A549 (cell line): ENCODE data around the gene ALDH1A1. TPM values are rescaled to one million over a fixed set of nuclear protein-coding genes. Genes with fewer than 3 reads are reported as not detected.
A peak's percentile ranks its signal among the peaks of the same experiment; 100 is the strongest.

Experiments
- ATAC-seq, 2 experiments: fragments of 200-7000 bp in 1 of 2; fragments of >200 bp in 1 of 2; cut with Nextera tagmentation in 1 of 2; cut with Tn5 transposase in 1 of 2; 3 replicates each; pipeline versions ENCODE4 v1.8.0 to v1.9.1; 2018 to 2020; ENCODE audit warnings: mild to moderate bottlenecking in 1 of 2, moderate library complexity in 1 of 2
- CTCF ChIA-PET: fragments of 300-600 bp; sonication (Branson Sonifier 250); formaldehyde crosslinking; extraction: SDS; loops from one replicate; lab custom pipeline; 2021; ENCODE audit warnings: antibody characterized with exemption, inconsistent platforms; lab: Yijun Ruan, JAX
- POLR2A ChIA-PET: fragments of 350-600 bp; formaldehyde crosslinking; extraction: SDS; loops from one replicate; lab custom pipeline; 2021; ENCODE audit warnings: antibody characterized with exemption, inconsistent platforms; lab: Yijun Ruan, JAX
- DNase-seq, 2 experiments: peaks; one replicate each; pipeline versions ENCODE4 v3.0.0 to v3.0.0-alpha.2; 2011 to 2016; ENCODE audit warnings: low read depth in 1 of 2, low spot score in 1 of 2
- FAIRE-seq: peaks from 2 replicates; lab custom pipeline; 2011; peaks lifted over from hg19 to GRCh38; lab: Jason Lieb, UNC
- H3K27ac ChIP-seq, 2 experiments: fragments of >200 bp; sonication (Bioruptor Twin); formaldehyde crosslinking; 3 replicates each; pipeline ENCODE4 v1.5.1; 2016 to 2017
- H3K4me1 ChIP-seq: fragments of >200 bp; sonication (Bioruptor Twin); formaldehyde crosslinking; 3 replicates; pipeline ENCODE4 v1.6.1; 2016
- H3K4me2 ChIP-seq: fragments of >200 bp; sonication (Bioruptor Twin); formaldehyde crosslinking; 3 replicates; pipeline ENCODE4 v1.6.1; 2016
- H3K4me3 ChIP-seq: fragments of >200 bp; sonication (Bioruptor Twin); formaldehyde crosslinking; 3 replicates; pipeline ENCODE4 v1.5.1; 2016
- H3K9me3 ChIP-seq: fragments of >200 bp; sonication (Bioruptor Twin); formaldehyde crosslinking; 3 replicates; pipeline ENCODE4 v1.6.1; 2016
- BHLHE40 ChIP-seq: IDR thresholded peaks from 2 replicates; pipeline ENCODE4 v1.6.1; 2012; ENCODE audit warnings: low read depth, low read length, inconsistent platforms
- CBX2 ChIP-seq: fragments of 200-600 bp; sonication (generic); IDR thresholded peaks from 2 replicates; pipeline ENCODE4 v1.6.1; 2016; ENCODE audit warnings: low read depth, mild to moderate bottlenecking, borderline replicate concordance
- CBX8 ChIP-seq: fragments of 200-600 bp; sonication (generic); IDR thresholded peaks from 2 replicates; pipeline ENCODE4 v1.6.1; 2016
- CEBPB ChIP-seq, 2 experiments: fragments of >200 bp in 1 of 2; sonication (Bioruptor Twin) in 1 of 2; formaldehyde crosslinking in 1 of 2; IDR thresholded peaks; 2 replicates each; pipeline ENCODE4 v1.6.1; 2012 to 2016
- CHD2 ChIP-seq: fragments of 150-350 bp; IDR thresholded peaks from 2 replicates; pipeline ENCODE4 v1.6.1; 2014; ENCODE audit warnings: low read length; ENCODE audit not compliant: partially characterized antibody
- CHD4 ChIP-seq: fragments of 200-600 bp; sonication (generic); IDR thresholded peaks from 2 replicates; pipeline ENCODE4 v1.6.1; 2016; ENCODE audit warnings: antibody characterized with exemption, mild to moderate bottlenecking, borderline replicate concordance
- EHMT2 ChIP-seq: fragments of 200-600 bp; sonication (generic); IDR thresholded peaks from 2 replicates; pipeline ENCODE4 v1.6.1; 2016; ENCODE audit warnings: antibody characterized with exemption, low read depth, mild to moderate bottlenecking, moderate library complexity
- FOSL2 ChIP-seq, 2 experiments: fragments of 450-650 bp in 1 of 2; fragments of >200 bp in 1 of 2; sonication (Bioruptor Twin) in 1 of 2; formaldehyde crosslinking; IDR thresholded peaks; 2 replicates each; pipeline versions ENCODE4 v1.5.0 to v1.6.1; 2016 to 2020; ENCODE audit warnings: mild to moderate bottlenecking in 1 of 2, moderate library complexity in 1 of 2
- GATA3 ChIP-seq: IDR thresholded peaks from 2 replicates; pipeline ENCODE4 v1.6.1; 2012; ENCODE audit warnings: borderline replicate concordance
- HDAC2 ChIP-seq: fragments of 200-600 bp; sonication (generic); IDR thresholded peaks from 2 replicates; pipeline ENCODE4 v1.6.1; 2016
- HEYL ChIP-seq: fragments of 250-450 bp; sonication (Bioruptor Pico); IDR thresholded peaks from 2 replicates; pipeline ENCODE4 v1.8.0; 2021; ENCODE audit warnings: mild to moderate bottlenecking, moderate library complexity
- HOXA7 ChIP-seq: fragments of 250-450 bp; sonication (Bioruptor Pico); IDR thresholded peaks from 2 replicates; pipeline ENCODE4 v1.5.0; 2020; ENCODE audit warnings: mild to moderate bottlenecking, moderate library complexity
- HOXB5 ChIP-seq: fragments of 250-450 bp; sonication (Bioruptor Pico); IDR thresholded peaks from 2 replicates; pipeline ENCODE4 v1.5.0; 2020; ENCODE audit warnings: mild to moderate bottlenecking, moderate library complexity
- JUN ChIP-seq, 2 experiments: fragments of >200 bp; sonication (Bioruptor Twin); formaldehyde crosslinking; IDR thresholded peaks; 2 replicates in 1 of 2; 3 replicates in 1 of 2; pipeline ENCODE4 v1.6.1; 2016 to 2017
- KDM5A ChIP-seq: fragments of 200-600 bp; sonication (generic); IDR thresholded peaks from 2 replicates; pipeline ENCODE4 v1.6.1; 2016; ENCODE audit warnings: antibody characterized with exemption, mild to moderate bottlenecking
- MAFK ChIP-seq: fragments of 450-650 bp; IDR thresholded peaks from 2 replicates; pipeline ENCODE4 v1.6.1; 2014; ENCODE audit not compliant: partially characterized antibody
- NFE2L2 ChIP-seq: fragments of 150-350 bp; conservative IDR thresholded peaks from 2 replicates; pipeline ENCODE4 v1.6.1; 2014; ENCODE audit warnings: low read length
- NPAS2 ChIP-seq: fragments of 250-450 bp; sonication (Bioruptor Pico); IDR thresholded peaks from 2 replicates; pipeline ENCODE4 v1.8.0; 2022; ENCODE audit warnings: mild to moderate bottlenecking, moderate library complexity, borderline replicate concordance
- NR3C1 ChIP-seq: fragments of >200 bp; sonication (Bioruptor Twin); formaldehyde crosslinking; IDR thresholded peaks from 3 replicates; pipeline ENCODE4 v1.6.1; 2017
- PHF8 ChIP-seq: fragments of 200-600 bp; sonication (generic); IDR thresholded peaks from 2 replicates; pipeline ENCODE4 v1.6.1; 2016; ENCODE audit warnings: low read depth, mild to moderate bottlenecking, antibody characterized with exemption, moderate library complexity, borderline replicate concordance
- POLR2AphosphoS2 ChIP-seq: conservative IDR thresholded peaks from 2 replicates; pipeline ENCODE4 v1.6.1; 2012; ENCODE audit warnings: low read length, improper control_type of control experiment, inconsistent platforms
- RAD21 ChIP-seq, 2 experiments: fragments of >200 bp in 1 of 2; sonication (Bioruptor Twin) in 1 of 2; formaldehyde crosslinking in 1 of 2; IDR thresholded peaks in 1 of 2; conservative IDR thresholded peaks in 1 of 2; 2 replicates in 1 of 2; 3 replicates in 1 of 2; pipeline ENCODE4 v1.6.1; 2012 to 2018; ENCODE audit warnings: inconsistent platforms in 1 of 2
- RARB ChIP-seq: fragments of 250-450 bp; sonication (Bioruptor Pico); IDR thresholded peaks from 2 replicates; pipeline ENCODE4 v1.8.0; 2021; ENCODE audit warnings: mild to moderate bottlenecking, moderate library complexity
- RFX5 ChIP-seq: fragments of 450-650 bp; IDR thresholded peaks from 2 replicates; pipeline ENCODE4 v1.7.1; 2014; ENCODE audit warnings: antibody characterized with exemption, mild to moderate bottlenecking, moderate library complexity
- RNF2 ChIP-seq: fragments of 200-600 bp; sonication (generic); IDR thresholded peaks from 2 replicates; pipeline ENCODE4 v1.6.1; 2016; ENCODE audit warnings: low read depth, mild to moderate bottlenecking, antibody characterized with exemption, moderate library complexity, borderline replicate concordance
- SMC3 ChIP-seq: fragments of >200 bp; sonication (Bioruptor Twin); formaldehyde crosslinking; IDR thresholded peaks from 3 replicates; pipeline ENCODE4 v1.6.1; 2018; ENCODE audit warnings: inconsistent platforms
- SREBF2 ChIP-seq: fragments of 450-650 bp; IDR thresholded peaks from 2 replicates; pipeline ENCODE4 v1.6.1; 2014; ENCODE audit warnings: mild to moderate bottlenecking, moderate library complexity
- TFCP2L1 ChIP-seq: fragments of 250-450 bp; sonication (Bioruptor Pico); IDR thresholded peaks from 2 replicates; pipeline ENCODE4 v1.5.0; 2021; ENCODE audit warnings: mild to moderate bottlenecking
- TP53 ChIP-seq: fragments of 250-450 bp; sonication (Bioruptor Pico); IDR thresholded peaks from 2 replicates; pipeline ENCODE4 v1.5.0; 2021; ENCODE audit warnings: mild to moderate bottlenecking, moderate library complexity
- ZFP36 ChIP-seq: fragments of 450-650 bp; IDR thresholded peaks from 2 replicates; pipeline ENCODE4 v1.6.1; 2014; ENCODE audit warnings: borderline replicate concordance; ENCODE audit not compliant: partially characterized antibody
- ZNF302 ChIP-seq: fragments of 250-450 bp; sonication (Bioruptor Pico); IDR thresholded peaks from 2 replicates; pipeline ENCODE4 v1.9.0; 2021; ENCODE audit warnings: inconsistent platforms, mild to moderate bottlenecking, moderate library complexity
- WGBS: methylation state at CpG from one replicate; pipeline ENCODE4 v1.1.6; 2017; ENCODE audit errors: missing lambda C conversion rate; 5-methylcytosine and 5-hydroxymethylcytosine counted together
- polyA plus RNA-seq, 4 experiments: library from polyadenylated mRNA; depleted of rRNA in 3 of 4; stranded (reverse); fragments of >200 nt; fragmentation: RNase III in 1 of 4; extraction: RNeasy Plus Mini Kit Qiagen cat#74134 plus additional on column Dnase treatment in 1 of 4; gene quantifications; 2 replicates in 3 of 4; 3 replicates in 1 of 4; pipeline ENCODE4 v1.2.3, GENCODE V29; 2011 to 2017
- TF ChIP-seq, protein P1 (sequence below): fragments of >200 bp; sonication (Bioruptor Twin); formaldehyde crosslinking; IDR thresholded peaks from 3 replicates; pipeline ENCODE4 v1.6.1; 2016
- TF ChIP-seq, protein P2 (sequence below): fragments of 250-450 bp; sonication (Bioruptor Pico); IDR thresholded peaks from 2 replicates; pipeline ENCODE4 v1.5.0; 2021; ENCODE audit warnings: mild to moderate bottlenecking, moderate library complexity, borderline replicate concordance
- TF ChIP-seq, protein P3 (sequence below): fragments of 450-650 bp; IDR thresholded peaks from 2 replicates; pipeline ENCODE4 v1.6.1; 2014; ENCODE audit warnings: antibody characterized with exemption
- TF ChIP-seq, protein P4 (sequence below): fragments of >200 bp; sonication (Bioruptor Twin); formaldehyde crosslinking; IDR thresholded peaks from 3 replicates; pipeline ENCODE4 v1.5.1; 2016
- TF ChIP-seq, protein P5 (sequence below): fragments of >200 bp; sonication (Bioruptor Twin); formaldehyde crosslinking; IDR thresholded peaks from 2 replicates; pipeline ENCODE4 v1.6.1; 2016

The ALDH1A1 gene
- polyA plus RNA-seq, 2 of the 4 experiments (the other 2 are of a cell fraction) = 8,617 to 9,987 TPM

DNA sequence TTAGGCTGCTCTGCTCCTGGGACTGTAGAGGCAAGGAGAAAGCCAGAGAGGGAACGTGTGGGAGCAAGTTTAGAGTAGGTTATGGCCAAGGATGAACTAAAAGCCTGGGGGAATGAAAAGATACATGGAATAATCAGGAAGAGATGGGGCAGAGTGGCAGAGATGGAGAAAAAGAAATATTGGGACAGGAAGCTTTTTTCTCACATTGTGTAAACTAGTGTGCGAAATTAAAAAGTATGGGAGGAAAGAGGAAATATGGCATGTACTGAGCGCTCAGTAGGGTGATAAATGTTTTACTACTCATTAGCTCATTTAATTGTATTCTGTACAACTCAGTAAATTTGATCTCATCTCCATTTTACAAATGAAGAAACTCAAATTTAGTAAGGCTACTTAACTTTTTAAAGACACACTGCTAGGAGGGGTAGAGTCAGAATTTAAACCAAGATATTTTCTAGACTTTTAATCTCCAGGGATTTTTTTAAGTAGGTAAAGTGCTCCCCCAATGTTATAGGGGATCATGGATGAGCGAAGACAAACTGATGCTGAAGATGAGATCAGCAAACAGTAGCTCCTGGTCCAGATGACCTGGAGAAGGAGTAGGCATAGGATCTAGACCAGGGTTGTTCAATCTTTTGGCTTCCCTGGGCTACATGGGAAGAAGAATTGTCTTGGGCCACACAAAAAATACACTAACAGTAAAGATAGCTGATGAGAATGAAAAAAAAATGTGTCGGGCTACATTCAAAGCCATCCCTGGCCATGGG is 30.8 kb downstream of the ALDH1A1 start:
- DNase-seq (no peak), ATAC-seq (peak in 1 of 2 experiments; percentile 1; a peak in 2 of 6 replicates), FAIRE-seq (no peak)
- H3K9me3 ChIP-seq = no peaks in the 10 kb centered on the region
- peaks cover 100% of the 10 kb centered on the region for H3K4me1 ChIP-seq
- 66% methylated on average over 5 of the region's 5 CpGs for WGBS
- POLR2A ChIA-PET = no interaction called here
- peak overlapping the region; percentile 94 for H3K4me2 ChIP-seq
- peak overlapping the region; percentile 74 to 90 for H3K27ac ChIP-seq
- CTCF ChIA-PET = interaction anchor here (1.0 to 5.3 kb wide), 6 partner anchors 8 to 100 kb away, joined by 3 to 36 read pairs (median 3); no protein-coding TSS in a partner anchor
- peak overlapping the region; percentile 0; the same call in 1 of the 3 replicates for H3K4me3 ChIP-seq
- TF ChIP-seq KDM5A (no peak), CEBPB (IDR thresholded peaks at IDR 0.05) (no peak), RNF2 (no peak), NFE2L2 (no peak), ZFP36 (no peak), PHF8 (no peak), CHD4 (no peak), SMC3 (no peak), HOXA7 (CRISPR knock-in tag) (peak; percentile 19; the same call in 1 of the 2 replicates), ZNF302 (no peak), HOXB5 (CRISPR knock-in tag) (no peak), CBX8 (no peak), GATA3 (no peak), MAFK (no peak), NR3C1 (no peak), BHLHE40 (no peak), POLR2AphosphoS2 (peak; percentile 98), EHMT2 (no peak), HDAC2 (no peak), JUN (IDR thresholded peaks at IDR 0.05) (peak in 1 of 2 experiments; percentile 12; a peak in 3 of 5 replicates), RAD21 (conservative IDR thresholded peaks at IDR 0.05 in 1 of 2, IDR thresholded peaks at IDR 0.05 in 1 of 2) (no peak), HEYL (no peak), RARB (CRISPR knock-in tag) (0 out of 2 replicates have a peak, but pooled peaks have one; percentile 41), TP53 (CRISPR knock-in tag) (no peak), TFCP2L1 (CRISPR knock-in tag) (0 out of 2 replicates have a peak, but pooled peaks have one; percentile 32), CBX2 (no peak), RFX5 (no peak), SREBF2 (no peak), FOSL2 (IDR thresholded peaks at IDR 0.05) (no peak), FOSL2 (CRISPR knock-in tag; IDR thresholded peaks at IDR 0.05) (no peak), CHD2 (no peak), NPAS2 (CRISPR knock-in tag) (no peak)
- TF ChIP-seq, protein P1, sequence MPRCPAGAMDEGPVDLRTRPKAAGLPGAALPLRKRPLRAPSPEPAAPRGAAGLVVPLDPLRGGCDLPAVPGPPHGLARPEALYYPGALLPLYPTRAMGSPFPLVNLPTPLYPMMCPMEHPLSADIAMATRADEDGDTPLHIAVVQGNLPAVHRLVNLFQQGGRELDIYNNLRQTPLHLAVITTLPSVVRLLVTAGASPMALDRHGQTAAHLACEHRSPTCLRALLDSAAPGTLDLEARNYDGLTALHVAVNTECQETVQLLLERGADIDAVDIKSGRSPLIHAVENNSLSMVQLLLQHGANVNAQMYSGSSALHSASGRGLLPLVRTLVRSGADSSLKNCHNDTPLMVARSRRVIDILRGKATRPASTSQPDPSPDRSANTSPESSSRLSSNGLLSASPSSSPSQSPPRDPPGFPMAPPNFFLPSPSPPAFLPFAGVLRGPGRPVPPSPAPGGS = no peak
- TF ChIP-seq, protein P2, sequence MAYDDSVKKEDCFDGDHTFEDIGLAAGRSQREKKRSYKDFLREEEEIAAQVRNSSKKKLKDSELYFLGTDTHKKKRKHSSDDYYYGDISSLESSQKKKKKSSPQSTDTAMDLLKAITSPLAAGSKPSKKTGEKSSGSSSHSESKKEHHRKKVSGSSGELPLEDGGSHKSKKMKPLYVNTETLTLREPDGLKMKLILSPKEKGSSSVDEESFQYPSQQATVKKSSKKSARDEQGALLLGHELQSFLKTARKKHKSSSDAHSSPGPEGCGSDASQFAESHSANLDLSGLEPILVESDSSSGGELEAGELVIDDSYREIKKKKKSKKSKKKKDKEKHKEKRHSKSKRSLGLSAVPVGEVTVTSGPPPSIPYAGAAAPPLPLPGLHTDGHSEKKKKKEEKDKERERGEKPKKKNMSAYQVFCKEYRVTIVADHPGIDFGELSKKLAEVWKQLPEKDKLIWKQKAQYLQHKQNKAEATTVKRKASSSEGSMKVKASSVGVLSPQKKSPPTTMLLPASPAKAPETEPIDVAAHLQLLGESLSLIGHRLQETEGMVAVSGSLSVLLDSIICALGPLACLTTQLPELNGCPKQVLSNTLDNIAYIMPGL (CRISPR knock-in tag) = no peak
- TF ChIP-seq, protein P3, sequence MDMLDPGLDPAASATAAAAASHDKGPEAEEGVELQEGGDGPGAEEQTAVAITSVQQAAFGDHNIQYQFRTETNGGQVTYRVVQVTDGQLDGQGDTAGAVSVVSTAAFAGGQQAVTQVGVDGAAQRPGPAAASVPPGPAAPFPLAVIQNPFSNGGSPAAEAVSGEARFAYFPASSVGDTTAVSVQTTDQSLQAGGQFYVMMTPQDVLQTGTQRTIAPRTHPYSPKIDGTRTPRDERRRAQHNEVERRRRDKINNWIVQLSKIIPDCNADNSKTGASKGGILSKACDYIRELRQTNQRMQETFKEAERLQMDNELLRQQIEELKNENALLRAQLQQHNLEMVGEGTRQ = no peak
- TF ChIP-seq, protein P4, sequence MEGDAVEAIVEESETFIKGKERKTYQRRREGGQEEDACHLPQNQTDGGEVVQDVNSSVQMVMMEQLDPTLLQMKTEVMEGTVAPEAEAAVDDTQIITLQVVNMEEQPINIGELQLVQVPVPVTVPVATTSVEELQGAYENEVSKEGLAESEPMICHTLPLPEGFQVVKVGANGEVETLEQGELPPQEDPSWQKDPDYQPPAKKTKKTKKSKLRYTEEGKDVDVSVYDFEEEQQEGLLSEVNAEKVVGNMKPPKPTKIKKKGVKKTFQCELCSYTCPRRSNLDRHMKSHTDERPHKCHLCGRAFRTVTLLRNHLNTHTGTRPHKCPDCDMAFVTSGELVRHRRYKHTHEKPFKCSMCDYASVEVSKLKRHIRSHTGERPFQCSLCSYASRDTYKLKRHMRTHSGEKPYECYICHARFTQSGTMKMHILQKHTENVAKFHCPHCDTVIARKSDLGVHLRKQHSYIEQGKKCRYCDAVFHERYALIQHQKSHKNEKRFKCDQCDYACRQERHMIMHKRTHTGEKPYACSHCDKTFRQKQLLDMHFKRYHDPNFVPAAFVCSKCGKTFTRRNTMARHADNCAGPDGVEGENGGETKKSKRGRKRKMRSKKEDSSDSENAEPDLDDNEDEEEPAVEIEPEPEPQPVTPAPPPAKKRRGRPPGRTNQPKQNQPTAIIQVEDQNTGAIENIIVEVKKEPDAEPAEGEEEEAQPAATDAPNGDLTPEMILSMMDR = no peak
- TF ChIP-seq, protein P5, sequence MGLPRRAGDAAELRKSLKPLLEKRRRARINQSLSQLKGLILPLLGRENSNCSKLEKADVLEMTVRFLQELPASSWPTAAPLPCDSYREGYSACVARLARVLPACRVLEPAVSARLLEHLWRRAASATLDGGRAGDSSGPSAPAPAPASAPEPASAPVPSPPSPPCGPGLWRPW = no peak
